8988T (cell line): ENCODE data around the gene NTF4.
"Not testable (repeated sequence)": the region's sequence is repeated elsewhere in the genome, so short reads cannot be mapped to it uniquely, and the experiment has no call there.

Experiments
- DNase-seq: peaks from one replicate; pipeline ENCODE4 v3.0.0; 2011

Gene NTF4

DNA sequence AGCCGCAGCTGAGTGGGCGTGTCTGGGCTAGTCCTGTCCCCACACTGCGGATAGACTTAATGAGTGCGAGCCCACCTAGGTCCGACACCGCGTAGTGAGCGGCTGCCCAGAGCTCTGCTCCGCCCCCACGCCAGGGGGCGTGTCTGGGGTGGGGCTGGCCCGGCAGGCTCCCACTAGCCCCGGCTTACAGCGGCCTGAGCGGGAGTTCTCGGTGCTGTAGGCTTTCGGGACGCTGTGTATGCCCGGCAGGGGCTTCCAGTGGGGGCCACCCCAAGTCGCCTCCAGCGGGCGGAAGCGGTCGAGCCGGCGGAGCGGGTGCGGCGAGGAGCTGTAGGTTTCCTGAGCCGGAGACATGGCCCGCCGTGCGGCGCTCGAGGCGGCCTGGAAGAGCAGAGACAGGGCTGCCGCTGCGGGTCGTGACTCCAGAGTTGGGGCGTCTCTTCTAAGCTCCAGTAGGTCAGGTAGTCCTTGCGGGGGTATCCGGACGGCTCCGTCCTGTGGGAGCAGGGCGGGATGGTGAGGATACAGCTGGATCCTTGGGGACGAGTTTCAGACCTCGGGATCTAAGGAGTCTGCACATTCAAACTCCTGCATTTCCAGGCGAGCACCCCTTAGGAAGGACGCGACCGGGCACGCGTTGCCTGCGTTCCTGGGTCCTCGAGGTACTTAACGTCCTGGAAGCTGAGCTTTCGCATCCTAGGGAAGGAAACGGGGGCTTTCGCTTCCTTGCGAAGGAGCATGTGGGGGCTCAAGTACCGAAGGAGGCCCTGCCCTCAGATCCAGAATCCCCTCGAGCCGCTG lies 8.3 kb downstream of the NTF4 start:
- peak; percentile 86 for DNase-seq

DNA sequence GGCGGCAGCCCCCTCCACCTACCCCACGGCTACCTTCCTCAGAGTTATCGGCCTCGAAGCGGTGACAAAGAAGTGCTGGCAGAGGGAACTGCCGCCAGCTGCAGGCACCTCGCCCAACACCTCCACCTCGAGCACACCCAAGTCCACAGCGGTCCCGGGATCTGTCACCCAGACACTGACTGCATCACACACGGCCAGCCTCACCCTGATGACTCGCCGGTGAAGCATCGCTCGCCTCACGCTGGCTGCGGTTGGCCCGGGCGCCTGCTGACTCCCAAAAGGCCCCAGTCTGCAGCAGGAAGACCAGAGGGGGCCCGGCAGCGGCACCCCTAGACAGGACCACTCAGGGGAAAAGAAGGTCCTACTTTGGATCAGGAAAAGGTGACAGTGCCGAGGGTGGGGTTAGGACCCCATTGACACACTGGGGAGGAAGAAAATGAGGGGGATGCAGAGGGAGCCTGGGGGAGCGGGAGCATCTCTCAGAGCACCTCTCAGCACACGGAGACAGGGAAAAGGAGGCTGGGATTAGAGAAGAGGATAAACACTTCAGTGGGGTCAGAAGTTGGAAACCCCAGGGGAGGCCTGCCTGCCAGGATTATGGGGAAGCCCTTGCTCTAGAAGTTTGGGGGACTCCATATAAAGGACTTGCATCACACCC lies 14.1 kb downstream of the NTF4 start:
- peak; percentile 71 for DNase-seq

DNA sequence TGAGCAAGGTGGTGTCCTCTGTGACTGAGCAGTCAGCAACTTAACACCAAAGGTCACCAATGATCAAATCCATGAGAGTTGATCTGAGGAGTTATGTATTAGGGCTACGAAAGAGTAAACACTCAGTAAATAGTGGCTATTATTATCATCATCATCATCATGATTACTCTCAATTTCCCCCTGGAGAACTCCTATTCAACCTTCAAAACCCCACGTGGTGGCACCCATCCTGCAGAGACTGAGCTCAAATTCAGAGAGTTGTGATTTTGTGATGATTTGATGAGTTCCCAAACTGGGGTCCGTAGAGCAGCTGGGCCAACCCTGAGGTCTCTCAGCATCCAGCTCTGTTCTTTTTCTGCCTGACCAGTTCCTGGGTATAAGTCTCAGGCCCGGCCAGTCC lies 14.8 kb downstream of the NTF4 start:
- not testable (repeated sequence) for DNase-seq

DNA sequence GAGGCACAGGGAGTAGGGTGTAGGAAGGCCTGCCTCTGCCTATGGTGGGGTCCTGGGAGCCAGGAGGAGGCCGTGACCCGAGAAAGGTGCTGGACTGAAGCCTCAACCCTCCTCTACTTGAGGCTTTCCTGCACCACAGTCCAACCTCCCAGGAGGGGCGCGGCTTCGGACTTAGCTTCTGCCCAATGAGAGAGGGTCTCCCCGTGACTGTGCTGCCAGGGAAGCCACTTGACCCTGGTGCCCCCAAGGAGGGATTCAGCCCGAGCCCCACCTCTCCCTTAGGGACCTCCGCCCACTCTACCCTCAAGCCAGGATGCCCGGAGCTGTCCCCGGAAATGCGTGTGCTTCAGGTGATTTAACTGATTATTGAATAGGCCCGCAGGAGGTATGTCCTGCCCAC lies 15.6 kb downstream of the NTF4 start, which contains the start of gene CGB8:
TSS of gene CGB8 (minus strand) at position 101 of the 400 bp plus-strand sequence. CDS start 372 bp downstream, outside the sequence.
- not testable (repeated sequence) for DNase-seq

DNA sequence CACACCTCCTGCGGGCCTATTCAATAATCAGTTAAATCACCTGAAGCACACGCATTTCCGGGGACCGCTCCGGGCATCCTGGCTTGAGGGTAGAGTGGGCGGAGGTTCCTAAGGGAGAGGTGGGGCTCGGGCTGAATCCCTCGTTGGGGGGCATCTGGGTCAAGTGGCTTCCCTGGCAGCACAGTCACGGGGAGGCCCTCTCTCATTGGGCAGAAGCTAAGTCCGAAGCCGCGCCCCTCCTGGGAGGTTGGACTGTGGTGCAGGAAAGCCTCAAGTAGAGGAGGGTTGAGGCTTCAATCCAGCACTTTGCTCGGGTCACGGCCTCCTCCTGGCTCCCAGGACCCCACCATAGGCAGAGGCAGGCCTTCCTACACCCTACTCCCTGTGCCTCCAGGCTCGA lies 21.1 kb downstream of the NTF4 start, which contains the start of gene CGB5:
TSS of gene CGB5 (plus strand) at position 301 of the 400 bp plus-strand sequence. CDS start 362 bp downstream, outside the sequence.
- not testable (repeated sequence) for DNase-seq

DNA sequence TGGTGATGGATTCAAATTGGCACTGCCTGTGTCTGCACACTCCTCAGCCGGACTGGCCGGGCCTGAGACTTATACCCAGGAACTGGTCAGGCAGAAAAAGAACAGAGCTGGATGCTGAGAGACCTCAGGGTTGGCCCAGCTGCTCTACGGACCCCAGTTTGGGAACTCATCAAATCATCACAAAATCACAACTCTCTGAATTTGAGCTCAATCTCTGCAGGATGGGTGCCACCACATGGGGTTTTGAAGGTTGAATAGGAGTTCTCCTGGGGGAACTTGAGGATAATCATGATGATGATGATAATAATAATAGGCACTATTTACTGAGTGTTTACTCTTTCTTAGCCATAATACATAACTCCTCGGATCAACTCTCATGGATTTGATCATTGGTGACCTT lies 22.0 kb downstream of the NTF4 start:
- DNase-seq, result not testable (repeated sequence)

DNA sequence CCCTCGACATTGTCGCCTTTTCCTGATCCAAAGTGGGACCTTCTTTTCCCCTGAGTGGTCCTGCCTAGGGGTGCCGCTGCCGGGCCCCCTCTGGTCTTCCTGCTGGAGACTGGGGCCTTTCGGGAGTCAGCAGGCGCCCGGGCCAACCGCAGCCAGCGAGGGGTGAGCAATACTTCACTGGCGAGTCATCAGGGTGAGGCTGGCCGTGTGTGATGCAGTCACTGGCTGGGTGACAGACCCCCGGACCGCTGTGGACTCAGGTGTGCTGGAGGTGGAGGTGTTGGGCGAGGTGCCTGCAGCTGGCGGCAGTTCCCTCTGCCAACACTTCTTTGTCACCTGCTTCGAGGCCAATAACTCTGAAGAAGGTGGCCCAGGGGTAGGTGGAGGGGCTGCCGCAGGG lies 22.4 kb downstream of the NTF4 start:
- no peak for DNase-seq

DNA sequence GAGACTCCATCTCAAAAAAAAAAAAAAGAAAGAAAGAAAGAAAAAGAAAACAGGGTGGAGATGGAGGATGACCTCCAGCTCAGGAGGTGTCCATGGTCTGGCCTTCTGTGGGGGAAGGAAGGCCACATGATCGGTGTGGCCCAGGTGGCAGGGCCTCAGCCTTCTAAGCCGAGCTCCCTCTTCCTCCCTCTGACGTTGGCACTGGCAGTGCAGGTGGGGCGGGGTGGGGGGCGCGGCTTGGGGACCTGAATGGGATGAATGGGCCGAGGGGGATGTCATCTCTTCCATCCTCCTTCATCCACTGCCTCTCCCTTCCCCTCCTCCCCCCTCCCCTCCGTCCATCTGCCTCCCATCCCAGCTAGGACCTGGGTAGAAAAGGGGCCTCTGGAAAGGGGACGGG lies 24.9 kb downstream of the NTF4 start:
- not testable (repeated sequence) for DNase-seq

DNA sequence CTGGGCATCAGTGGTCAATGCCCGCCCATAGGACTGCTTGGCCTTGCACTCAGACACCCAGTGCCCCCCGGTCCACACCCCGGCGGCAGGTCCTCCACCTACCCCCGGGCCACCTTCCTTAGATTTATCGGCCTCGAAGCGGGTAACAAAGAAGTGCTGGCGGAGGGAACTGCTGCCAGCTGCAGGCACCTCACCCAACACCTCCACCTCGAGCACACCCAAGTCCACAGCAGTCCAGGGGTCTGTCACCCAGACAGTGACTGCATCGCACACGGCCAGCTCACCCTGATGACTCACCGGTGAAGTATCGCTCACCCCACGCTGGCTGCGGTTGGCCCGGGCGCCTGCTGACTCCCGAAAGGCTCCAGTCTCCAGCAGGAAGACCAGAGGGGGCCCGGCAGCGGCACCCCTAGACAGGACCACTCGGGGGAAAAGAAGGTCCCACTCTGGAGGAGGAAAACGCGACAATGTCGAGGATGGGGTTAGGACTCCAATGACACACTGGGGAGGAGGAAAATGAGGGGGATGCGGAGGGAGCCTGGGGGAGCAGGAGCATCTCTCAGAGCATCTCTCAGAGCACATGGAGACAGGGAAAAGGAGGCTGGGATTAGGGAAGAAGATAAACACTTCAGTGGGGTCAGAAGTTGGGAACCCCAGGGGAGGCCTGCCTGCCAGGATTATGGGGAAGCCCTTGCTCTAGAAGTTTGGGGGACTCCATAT lies 25.9 kb downstream of the NTF4 start:
- not testable (repeated sequence) for DNase-seq

DNA sequence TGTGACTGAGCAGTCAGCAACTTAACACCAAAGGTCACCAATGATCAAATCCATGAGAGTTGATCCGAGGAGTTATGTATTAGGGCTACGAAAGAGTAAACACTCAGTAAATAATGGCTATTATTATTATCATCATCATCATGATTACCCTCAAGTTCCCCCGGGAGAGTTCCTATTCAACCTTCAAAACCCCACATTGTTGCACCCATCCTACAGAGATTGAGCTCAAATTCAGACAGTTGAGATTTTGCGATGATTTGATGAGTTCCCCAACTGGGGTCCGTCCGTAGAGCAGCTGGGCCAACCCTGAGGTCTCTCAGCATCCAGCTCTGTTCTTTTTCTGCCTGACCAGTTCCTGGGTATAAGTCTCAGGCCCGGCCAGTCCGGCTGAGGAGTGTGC lies 26.5 kb downstream of the NTF4 start:
- DNase-seq, result not testable (repeated sequence)

DNA sequence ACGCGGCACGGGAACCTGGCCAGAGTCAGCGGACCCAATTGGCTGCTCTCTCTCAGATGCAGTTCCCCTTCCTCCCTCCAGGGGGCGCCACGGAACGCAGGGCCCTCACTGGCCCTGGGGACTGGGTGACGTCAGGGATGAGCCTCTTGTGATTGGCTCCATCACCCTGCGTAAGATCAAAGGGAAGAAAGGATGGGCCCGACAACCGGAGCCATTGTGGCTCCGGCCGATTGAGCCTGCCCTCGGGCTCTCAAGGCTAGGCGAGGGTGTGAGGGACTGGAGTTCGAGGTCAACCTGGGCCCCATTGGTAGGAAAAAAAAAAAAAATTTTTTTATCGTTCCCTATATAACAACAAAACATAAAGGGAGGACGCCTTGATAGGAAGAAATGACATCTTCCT lies 27.8 kb downstream of the NTF4 start, which contains the start of gene CGB1:
TSS of gene CGB1 (minus strand) at position 81 of the 400 bp plus-strand sequence. CDS start 184 bp downstream, outside the sequence.
- not testable (repeated sequence) for DNase-seq

DNA sequence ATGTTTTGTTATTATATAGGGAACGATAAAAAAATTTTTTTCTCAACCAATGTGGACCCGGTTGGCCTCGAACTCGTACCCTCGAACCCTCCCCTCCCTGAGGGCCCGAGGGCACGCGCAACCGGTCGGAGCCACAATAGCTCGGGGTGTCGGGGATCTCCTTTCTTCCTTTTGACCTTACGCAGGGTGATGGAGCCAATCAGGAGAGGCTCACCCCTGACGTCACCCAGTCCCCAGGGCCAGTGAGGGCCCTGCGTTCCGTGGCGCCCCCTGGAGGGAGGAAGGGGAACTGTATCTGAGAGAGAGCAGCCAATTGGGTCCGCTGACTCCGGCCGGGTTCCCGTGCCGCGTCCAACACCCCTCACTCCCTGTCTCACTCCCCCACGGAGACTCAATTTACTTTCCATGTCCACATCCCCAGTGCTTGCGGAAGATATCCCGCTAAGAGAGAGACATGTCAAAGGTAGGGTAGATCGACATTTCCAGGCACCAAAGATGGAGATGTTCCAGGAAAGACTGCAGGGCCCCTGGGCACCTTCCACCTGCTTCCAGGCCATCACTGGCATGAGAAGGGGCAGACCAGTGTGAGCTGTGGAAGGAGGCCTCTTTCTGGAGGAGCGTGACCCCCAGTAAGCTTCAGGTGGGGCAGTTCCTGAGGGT lies 32.8 kb downstream of the NTF4 start, which contains the start of gene CGB2:
TSS of gene CGB2 (plus strand) at position 249 of the 660 bp plus-strand sequence. CDS start at position 455, 206 bp downstream.
- DNase-seq, result not testable (repeated sequence)

DNA sequence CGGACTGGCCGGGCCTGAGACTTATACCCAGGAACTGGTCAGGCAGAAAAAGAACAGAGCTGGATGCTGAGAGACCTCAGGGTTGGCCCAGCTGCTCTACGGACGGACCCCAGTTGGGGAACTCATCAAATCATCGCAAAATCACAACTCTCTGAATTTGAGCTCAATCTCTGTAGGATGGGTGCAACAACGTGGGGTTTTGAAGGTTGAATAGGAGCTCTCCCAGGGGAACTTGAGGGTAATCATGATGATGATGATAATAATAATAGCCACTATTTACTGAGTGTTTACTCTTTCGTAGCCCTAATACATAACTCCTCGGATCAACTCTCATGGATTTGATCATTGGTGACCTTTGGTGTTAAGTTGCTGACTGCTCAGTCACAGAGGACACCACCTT lies 34.3 kb downstream of the NTF4 start:
- DNase-seq, result not testable (repeated sequence)

DNA sequence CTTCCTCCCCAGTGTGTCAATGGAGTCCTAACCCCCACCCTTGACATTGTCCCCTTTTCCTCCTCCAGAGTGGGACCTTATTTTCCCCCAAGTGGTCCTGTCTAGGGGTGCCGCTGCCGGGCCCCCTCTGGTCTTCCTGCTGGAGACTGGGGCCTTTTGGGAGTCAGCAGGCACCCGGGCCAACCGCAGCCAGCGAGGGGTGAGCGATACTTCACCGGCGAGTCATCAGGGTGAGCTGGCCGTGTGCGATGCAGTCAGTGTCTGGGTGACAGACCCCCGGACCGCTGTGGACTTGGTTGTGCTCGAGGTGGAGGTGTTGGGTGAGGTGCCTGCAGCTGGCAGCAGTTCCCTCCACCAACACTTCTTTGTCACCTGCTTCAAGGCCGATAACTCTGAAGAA lies 34.9 kb downstream of the NTF4 start:
- DNase-seq, result not testable (repeated sequence)

DNA sequence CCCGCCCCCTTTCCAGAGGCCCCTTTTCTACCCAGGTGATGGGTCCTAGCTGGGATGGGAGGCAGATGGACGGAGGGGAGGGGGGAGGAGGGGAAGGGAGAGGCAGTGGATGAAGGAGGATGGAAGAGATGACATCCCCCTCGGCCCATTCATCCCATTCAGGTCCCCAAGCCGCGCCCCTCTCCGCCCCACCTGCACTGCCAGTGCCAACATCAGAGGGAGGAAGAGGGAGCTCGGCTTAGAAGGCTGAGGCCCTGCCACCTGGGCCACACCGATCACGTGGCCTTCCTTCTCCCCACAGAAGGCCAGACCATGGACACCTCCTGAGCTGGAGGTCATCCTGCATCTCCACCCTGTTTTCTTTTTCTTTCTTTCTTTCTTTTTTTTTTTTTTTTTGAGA lies 35.9 kb downstream of the NTF4 start:
- not testable (repeated sequence) for DNase-seq

DNA sequence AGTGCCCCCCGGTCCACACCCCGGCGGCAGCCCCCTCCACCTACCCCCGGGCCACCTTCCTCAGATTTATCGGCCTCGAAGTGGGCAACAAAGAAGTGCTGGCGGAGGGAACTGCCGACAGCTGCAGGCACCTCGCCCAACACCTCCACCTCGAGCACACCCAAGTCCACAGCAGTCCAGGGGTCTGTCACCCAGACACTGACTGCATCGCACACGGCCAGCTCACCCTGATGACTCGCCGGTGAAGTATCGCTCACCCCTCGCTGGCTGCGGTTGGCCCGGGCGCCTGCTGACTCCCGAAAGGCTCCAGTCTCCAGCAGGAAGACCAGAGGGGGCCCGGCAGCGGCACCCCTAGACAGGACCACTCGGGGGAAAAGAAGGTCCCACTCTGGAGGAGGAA lies 39.0 kb downstream of the NTF4 start:
- not testable (repeated sequence) for DNase-seq

DNA sequence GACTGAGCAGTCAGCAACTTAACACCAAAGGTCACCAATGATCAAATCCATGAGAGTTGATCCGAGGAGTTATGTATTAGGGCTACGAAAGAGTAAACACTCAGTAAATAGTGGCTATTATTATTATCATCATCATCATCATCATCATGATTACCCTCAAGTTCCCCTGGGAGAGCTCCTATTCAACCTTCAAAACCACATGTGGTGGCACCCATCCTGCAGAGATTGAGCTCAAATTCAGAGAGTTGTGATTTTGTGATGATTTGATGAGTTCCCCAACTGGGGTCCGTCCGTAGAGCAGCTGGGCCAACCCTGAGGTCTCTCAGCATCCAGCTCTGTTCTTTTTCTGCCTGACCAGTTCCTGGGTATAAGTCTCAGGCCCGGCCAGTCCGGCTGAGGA lies 39.5 kb downstream of the NTF4 start:
- DNase-seq, result not testable (repeated sequence)

DNA sequence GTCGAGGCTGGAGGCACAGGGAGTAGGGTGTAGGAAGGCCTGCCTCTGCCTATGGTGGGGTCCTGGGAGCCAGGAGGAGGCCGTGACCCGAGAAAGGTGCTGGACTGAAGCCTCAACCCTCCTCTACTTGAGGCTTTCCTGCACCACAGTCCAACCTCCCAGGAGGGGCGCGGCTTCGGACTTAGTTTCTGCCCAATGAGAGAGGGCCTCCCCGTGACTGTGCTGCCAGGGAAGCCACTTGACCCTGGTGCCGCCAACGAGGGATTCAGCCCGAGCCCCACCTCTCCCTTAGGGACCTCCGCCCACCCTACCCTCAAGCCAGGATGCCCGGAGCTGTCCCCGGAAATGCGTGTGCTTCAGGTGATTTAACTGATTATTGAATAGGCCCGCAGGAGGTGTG lies 40.4 kb downstream of the NTF4 start, which contains the start of gene CGB3:
TSS of gene CGB3 (minus strand) at position 101 of the 400 bp plus-strand sequence. CDS start 362 bp downstream, outside the sequence.
- not testable (repeated sequence) for DNase-seq

DNA sequence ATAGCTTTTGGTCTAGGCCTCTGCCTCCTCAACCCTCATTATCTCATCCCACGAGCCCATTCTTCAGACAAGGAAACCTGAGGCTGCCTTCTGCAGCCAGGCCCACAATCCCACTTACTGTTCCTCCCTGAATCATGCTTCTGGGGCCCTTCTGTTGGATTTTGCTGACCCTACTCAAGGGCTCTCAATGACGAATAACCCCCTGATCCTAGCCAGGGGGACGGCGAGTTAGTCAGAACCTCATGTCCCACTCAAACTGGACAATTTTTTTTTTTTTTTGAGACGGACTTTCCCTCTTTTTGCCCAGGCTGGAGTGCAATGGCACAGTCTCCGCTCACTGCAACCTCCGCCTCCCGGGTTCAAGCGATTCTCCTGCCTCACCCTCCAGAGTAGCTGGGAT lies 42.5 kb downstream of the NTF4 start:
- DNase-seq, result no peak

DNA sequence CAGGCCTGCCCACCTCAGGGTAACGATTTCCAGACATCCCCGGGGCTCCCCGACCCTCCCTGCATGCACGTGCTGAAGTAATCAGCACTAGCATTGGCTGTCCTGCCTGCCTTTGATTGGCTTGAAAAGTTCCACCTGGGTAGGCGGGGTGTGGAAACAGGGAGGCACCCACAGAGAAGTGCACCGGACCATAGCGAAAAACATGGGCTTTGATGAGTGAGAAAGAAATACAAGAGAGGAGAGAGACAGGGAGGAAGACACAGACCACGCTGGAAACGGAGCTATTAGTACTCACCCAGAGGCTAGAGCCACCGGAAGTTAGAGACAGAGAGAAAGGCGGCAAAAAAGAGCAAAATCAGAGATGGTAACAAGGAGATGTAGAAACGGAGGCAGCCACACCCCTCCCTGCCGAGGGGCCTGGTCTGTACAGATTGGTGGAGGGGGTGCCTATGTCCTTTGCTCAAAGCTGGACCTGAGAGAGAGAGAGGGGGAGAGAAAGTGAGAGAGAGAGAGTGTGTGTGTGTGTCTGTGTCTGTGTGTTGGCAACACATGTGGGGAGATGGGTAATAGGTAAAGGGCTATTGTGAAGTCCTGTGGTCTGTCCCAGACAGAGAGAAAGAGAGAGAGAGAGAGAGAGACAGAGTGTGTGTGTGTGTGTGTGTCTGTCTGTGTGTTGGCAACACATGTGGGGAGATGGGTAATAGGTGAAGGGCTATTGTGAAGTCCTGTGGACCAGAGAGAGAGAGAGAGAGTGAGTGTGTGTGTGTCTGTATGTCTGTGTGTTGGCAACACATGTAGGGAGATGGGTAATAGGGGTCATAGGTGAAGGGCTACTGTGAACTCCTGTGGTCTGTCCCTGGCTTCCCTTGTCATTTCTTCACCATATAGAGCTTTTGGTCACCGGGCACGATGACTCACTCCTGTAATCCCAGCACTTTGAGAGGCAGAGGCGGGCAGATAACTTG lies 43.4 kb downstream of the NTF4 start:
- no peak for DNase-seq

DNA sequence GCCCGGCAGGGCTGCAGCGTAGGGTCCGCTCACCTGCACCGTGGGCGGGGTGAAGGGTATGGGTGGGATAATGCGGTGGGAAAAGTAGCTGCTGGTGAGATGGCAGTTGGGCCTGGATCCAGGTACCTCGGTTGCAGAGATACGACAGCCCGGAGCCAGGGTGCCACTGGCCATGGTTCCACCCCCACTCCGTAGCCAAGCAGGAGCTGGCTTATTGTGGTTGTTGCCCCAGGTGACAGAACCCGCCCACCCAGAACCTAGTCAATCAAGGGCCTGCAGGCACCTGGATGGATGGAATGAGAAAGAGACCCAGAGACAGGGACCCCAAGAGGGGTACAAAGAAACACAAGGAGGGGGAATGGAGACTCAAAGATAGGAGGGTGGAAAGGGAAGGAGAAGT lies 44.3 kb downstream of the NTF4 start:
- no peak for DNase-seq
